ENCODE measurements around the gene ZNF827.
A peak's percentile ranks its signal among the peaks of the same experiment; 100 is the strongest.

The ZNF827 gene

GRCh38 chr4:145957302-145957701, 18.7 kb upstream of the ZNF827 start:
- peaks cover 5% of the 10 kb centered on the region for H3K27me3 Mint-ChIP-seq (ENCODE audit: low read depth, poor library complexity)
- no peaks in the 10 kb centered on the region for H3K36me3 Mint-ChIP-seq (ENCODE audit: low read depth)
- no peak overlapping the region for H3K27ac Mint-ChIP-seq
- H3K4me1 Mint-ChIP-seq: no peaks in the 10 kb centered on the region
- DNase-seq: no peak
- TF ChIP-seq, protein P1, sequence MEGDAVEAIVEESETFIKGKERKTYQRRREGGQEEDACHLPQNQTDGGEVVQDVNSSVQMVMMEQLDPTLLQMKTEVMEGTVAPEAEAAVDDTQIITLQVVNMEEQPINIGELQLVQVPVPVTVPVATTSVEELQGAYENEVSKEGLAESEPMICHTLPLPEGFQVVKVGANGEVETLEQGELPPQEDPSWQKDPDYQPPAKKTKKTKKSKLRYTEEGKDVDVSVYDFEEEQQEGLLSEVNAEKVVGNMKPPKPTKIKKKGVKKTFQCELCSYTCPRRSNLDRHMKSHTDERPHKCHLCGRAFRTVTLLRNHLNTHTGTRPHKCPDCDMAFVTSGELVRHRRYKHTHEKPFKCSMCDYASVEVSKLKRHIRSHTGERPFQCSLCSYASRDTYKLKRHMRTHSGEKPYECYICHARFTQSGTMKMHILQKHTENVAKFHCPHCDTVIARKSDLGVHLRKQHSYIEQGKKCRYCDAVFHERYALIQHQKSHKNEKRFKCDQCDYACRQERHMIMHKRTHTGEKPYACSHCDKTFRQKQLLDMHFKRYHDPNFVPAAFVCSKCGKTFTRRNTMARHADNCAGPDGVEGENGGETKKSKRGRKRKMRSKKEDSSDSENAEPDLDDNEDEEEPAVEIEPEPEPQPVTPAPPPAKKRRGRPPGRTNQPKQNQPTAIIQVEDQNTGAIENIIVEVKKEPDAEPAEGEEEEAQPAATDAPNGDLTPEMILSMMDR (IDR thresholded peaks at IDR 0.05): no peak
- H3K4me3 Mint-ChIP-seq: no peak overlapping the region
- peaks cover 2% of the 10 kb centered on the region for H3K9me3 Mint-ChIP-seq

- Mint-ChIP-seq H3K4me1 (no peaks in the 10 kb centered on the region), H3K36me3 (ENCODE audit: low read depth) (no peaks in the 10 kb centered on the region), H3K9me3 (peaks cover 2% of the 10 kb centered on the region), H3K27ac (no peak overlapping the region), H3K4me3 (no peak overlapping the region), H3K27me3 (ENCODE audit: low read depth, poor library complexity) (peaks cover 5% of the 10 kb centered on the region)
- TF ChIP-seq, protein P1 (IDR thresholded peaks at IDR 0.05): peak; percentile 72
- DNase-seq: peak; percentile 49
These were observed 17.8 kb upstream of the ZNF827 start for GRCh38 chr4:145956288-145956890.

DNA sequence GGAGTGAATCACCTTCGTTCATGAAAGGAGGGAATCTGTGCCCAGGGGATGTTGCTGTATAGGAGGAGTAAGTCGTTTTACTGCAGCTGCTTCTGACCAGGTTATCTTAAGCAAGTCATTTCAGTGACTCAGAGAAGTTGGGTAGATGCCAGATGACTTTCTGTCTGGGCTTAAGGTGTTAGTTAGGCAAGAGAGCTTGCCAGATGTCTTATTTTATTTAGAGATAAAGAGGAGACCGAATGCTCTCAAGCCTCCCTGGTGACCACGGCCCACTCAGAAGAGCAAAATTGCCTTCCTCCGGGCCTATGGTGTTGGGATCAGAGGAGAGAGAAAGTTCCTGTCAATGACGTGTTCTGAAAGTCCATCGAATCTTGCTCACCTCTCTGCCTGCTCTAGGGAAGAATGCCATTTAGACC, 16.3 kb upstream of the ZNF827 start:
- H3K27ac Mint-ChIP-seq: no peak overlapping the region
- H3K4me3 Mint-ChIP-seq: no peak overlapping the region
- H3K4me1 Mint-ChIP-seq: no peaks in the 10 kb centered on the region
- H3K9me3 Mint-ChIP-seq: peaks cover 2% of the 10 kb centered on the region
- TF ChIP-seq, protein P1 (IDR thresholded peaks at IDR 0.05): no peak
- peaks cover 9% of the 10 kb centered on the region for H3K27me3 Mint-ChIP-seq (ENCODE audit: low read depth, poor library complexity)
- no peak for DNase-seq
- no peaks in the 10 kb centered on the region for H3K36me3 Mint-ChIP-seq (ENCODE audit: low read depth)

GRCh38 chr4:145951931-145952330, 13.3 kb upstream of the ZNF827 start:
- H3K27me3 Mint-ChIP-seq (ENCODE audit: low read depth, poor library complexity): peaks cover 6% of the 10 kb centered on the region

DNA sequence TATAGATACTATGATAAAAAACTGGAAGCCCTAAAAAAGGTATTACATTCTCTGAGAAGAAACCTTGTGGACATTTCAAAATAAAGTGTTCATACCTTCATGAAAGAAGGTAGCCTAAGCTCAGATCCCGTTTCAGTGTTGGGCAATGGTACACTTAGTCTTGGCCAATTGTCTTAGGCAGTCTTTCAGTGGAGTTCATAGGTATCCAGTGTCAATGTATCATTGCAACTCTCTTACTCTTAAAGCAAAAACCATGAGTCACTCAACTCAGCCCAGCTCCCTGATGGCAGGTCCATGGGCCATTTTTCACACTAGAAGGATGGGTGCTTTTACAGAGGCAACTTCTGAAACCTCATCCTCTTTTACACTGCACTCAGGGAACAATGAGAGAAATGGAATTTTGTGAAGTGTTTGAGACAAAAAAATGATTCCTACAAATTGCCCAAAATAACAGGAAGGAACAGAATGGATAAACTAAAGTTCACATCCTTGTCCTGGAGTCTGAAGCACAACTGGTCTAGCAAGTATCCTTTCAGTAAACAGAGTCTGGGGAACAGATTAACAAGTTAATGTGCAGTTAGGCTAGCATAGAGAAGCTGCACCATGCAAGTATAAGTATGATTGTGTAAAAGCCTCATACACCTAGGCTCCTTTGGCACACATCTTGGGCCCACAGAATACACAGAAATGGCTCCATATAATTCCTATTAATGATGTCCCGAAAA, 7.0 kb upstream of the ZNF827 start:
- Mint-ChIP-seq H3K27me3 (ENCODE audit: low read depth, poor library complexity) (peaks cover 7% of the 10 kb centered on the region), H3K36me3 (ENCODE audit: low read depth) (no peaks in the 10 kb centered on the region), H3K4me3 (no peak overlapping the region), H3K9me3 (no peaks in the 10 kb centered on the region), H3K27ac (no peak overlapping the region), H3K4me1 (peaks cover 27% of the 10 kb centered on the region)
- DNase-seq: no peak
- TF ChIP-seq, protein P1 (IDR thresholded peaks at IDR 0.05): no peak

More at GRCh38 chr4:145951931-145952330, 13.3 kb upstream of the ZNF827 start:
- peaks cover 11% of the 10 kb centered on the region for H3K4me1 Mint-ChIP-seq
- H3K36me3 Mint-ChIP-seq (ENCODE audit: low read depth): no peaks in the 10 kb centered on the region
- TF ChIP-seq, protein P1 (IDR thresholded peaks at IDR 0.05): no peak
- no peaks in the 10 kb centered on the region for H3K9me3 Mint-ChIP-seq
- DNase-seq: no peak
- H3K27ac Mint-ChIP-seq: no peak overlapping the region
- H3K4me3 Mint-ChIP-seq: no peak overlapping the region

GRCh38 chr4:145944886-145945285, 6.3 kb upstream of the ZNF827 start:
- H3K9me3 Mint-ChIP-seq: no peaks in the 10 kb centered on the region
- no peak overlapping the region for H3K27ac Mint-ChIP-seq
- H3K4me1 Mint-ChIP-seq: peaks cover 33% of the 10 kb centered on the region
- H3K36me3 Mint-ChIP-seq (ENCODE audit: low read depth): no peaks in the 10 kb centered on the region
- peaks cover 2% of the 10 kb centered on the region for H3K27me3 Mint-ChIP-seq (ENCODE audit: low read depth, poor library complexity)
- no peak for DNase-seq
- TF ChIP-seq, protein P1 (IDR thresholded peaks at IDR 0.05): no peak
- no peak overlapping the region for H3K4me3 Mint-ChIP-seq
